Caco-2 (cell line): ENCODE data around the gene ARAP3. TPM values are rescaled to one million over a fixed set of nuclear protein-coding genes. Genes with fewer than 3 reads are reported as not detected.

ENCODE experiments used
- BruUV-seq: library from RNA; stranded (reverse); fragments of 400-500 nt; replicated peaks from 2 replicates; lab custom pipeline; 2021; lab: Mats Ljungman, UMichigan
- CTCF ChIA-PET: fragments of 300-600 bp; sonication (Branson Sonifier 250); formaldehyde crosslinking; loops from one replicate; lab custom pipeline; 2022; ENCODE audit warnings: antibody characterized with exemption; lab: Charles Lee
- POLR2A ChIA-PET: fragments of 300-600 bp; sonication (Branson Sonifier 250); formaldehyde crosslinking; loops from one replicate; lab custom pipeline; 2022; ENCODE audit warnings: antibody characterized with exemption; lab: Charles Lee
- DNase-seq, 2 experiments: peaks; one replicate each; pipeline versions ENCODE4 v3.0.0 to v3.0.0-alpha.2; 2020 to 2022
- H3K27me3 ChIP-seq: replicated peaks from 2 replicates; pipeline ENCODE4 v1.6.0; 2011; ENCODE audit warnings: low read length; ENCODE audit not compliant: control insufficient read depth, insufficient read depth
- H3K36me3 ChIP-seq: 2 replicates; pipeline ENCODE4 v1.5.1; 2011; ENCODE audit warnings: low read length; ENCODE audit not compliant: control insufficient read depth, insufficient read depth
- H3K4me1 ChIP-seq: fragments of 250-450 bp; sonication (Bioruptor Pico); 2 replicates; pipeline ENCODE4 v1.5.1; 2020; ENCODE audit warnings: mild to moderate bottlenecking
- H3K4me3 ChIP-seq: 2 replicates; pipeline ENCODE4 v1.5.1; 2011; ENCODE audit warnings: low read depth, mild to moderate bottlenecking, control low read depth, low read length
- H3K9me3 ChIP-seq: fragments of 250-450 bp; sonication (Bioruptor Pico); 2 replicates; pipeline ENCODE4 v1.5.1; 2020; ENCODE audit warnings: mild to moderate bottlenecking, moderate library complexity
- H3K27ac Mint-ChIP-seq: one replicate; pipeline ENCODE4 v1.8.0; 2022; ENCODE audit warnings: mixed read lengths; ENCODE audit not compliant: unreplicated experiment
- H3K27me3 Mint-ChIP-seq: one replicate; pipeline ENCODE4 v1.8.0; 2022; ENCODE audit warnings: mixed read lengths; ENCODE audit not compliant: insufficient read depth, unreplicated experiment
- H3K36me3 Mint-ChIP-seq: one replicate; pipeline ENCODE4 v1.8.0; 2022; ENCODE audit warnings: mild to moderate bottlenecking, mixed read lengths; ENCODE audit not compliant: insufficient read depth, unreplicated experiment
- H3K4me1 Mint-ChIP-seq: one replicate; pipeline ENCODE4 v1.8.0; 2022; ENCODE audit warnings: low read depth, mixed read lengths; ENCODE audit not compliant: unreplicated experiment
- H3K4me3 Mint-ChIP-seq: one replicate; pipeline ENCODE4 v1.8.0; 2022; ENCODE audit warnings: mild to moderate bottlenecking, moderate library complexity, mixed read lengths; ENCODE audit not compliant: unreplicated experiment
- H3K9me3 Mint-ChIP-seq: one replicate; pipeline ENCODE4 v1.8.0; 2022; ENCODE audit warnings: mixed read lengths; ENCODE audit not compliant: unreplicated experiment
- CTCF ChIP-seq, 2 experiments: fragments of 200-600 bp in 1 of 2; IDR thresholded peaks; 1 replicate in 1 of 2; 2 replicates in 1 of 2; pipeline versions ENCODE4 v1.5.1 to v1.8.0; 2011 to 2022; ENCODE audit warnings: antibody characterized with exemption in 1 of 2, control low read depth in 1 of 2, inconsistent platforms in 1 of 2, low read depth in 1 of 2, low read length in 1 of 2, mild to moderate bottlenecking in 1 of 2, moderate library complexity in 1 of 2; ENCODE audit not compliant: insufficient read depth in 1 of 2, severe bottlenecking in 1 of 2, unreplicated experiment in 1 of 2
- intact Hi-C: fragments of 100-400 bp; cut with micrococcal nuclease; formaldehyde crosslinking; loops from one replicate; pipeline ENCODE4 v1.10.0; 2022; ENCODE audit not compliant: unreplicated experiment
- total RNA-seq: library from RNA; stranded (reverse); gene quantifications from 2 replicates; pipeline ENCODE4 v1.2.3, GENCODE V29; 2022

The ARAP3 gene
- total RNA-seq, 1 experiment from 2014 or later, result 6.3 TPM

- H3K4me3 Mint-ChIP-seq, result no peak overlapping the region
- CTCF ChIA-PET, result interaction anchor here (1.5 kb wide), 1 partner anchor 110 kb away, joined by 5 read pairs; no protein-coding TSS in a partner anchor
These were observed 22.8 kb upstream of the ARAP3 start for GRCh38 chr5:141704782-141705297.

GRCh38 chr5:141703133-141703561 is 21.1 kb upstream of the ARAP3 start:
- no peak overlapping the region for H3K27ac Mint-ChIP-seq
- no TSS peak for BruUV-seq
- H3K9me3 Mint-ChIP-seq, result no peaks in the 10 kb centered on the region
- intact Hi-C loops, result loop anchor here (5.0 kb wide), 1 partner anchor 34 kb away; no protein-coding TSS in a partner anchor
- Histone ChIP-seq H3K4me1 (peaks cover 15% of the 10 kb centered on the region), H3K9me3 (no peaks in the 10 kb centered on the region), H3K36me3 (no peaks in the 10 kb centered on the region), H3K4me3 (no peak overlapping the region), H3K27me3 (peaks cover 1% of the 10 kb centered on the region; the same call in 1 of the 2 replicates)
- no peaks in the 10 kb centered on the region for H3K36me3 Mint-ChIP-seq
- no peak for TF ChIP-seq CTCF (IDR thresholded peaks at IDR 0.05; ENCODE audit: insufficient read depth in 1 of 2, low read depth in 1 of 2, low read length in 1 of 2, severe bottlenecking in 1 of 2, unreplicated experiment in 1 of 2)
- no peak overlapping the region for H3K4me3 Mint-ChIP-seq
- ChIA-PET CTCF (interaction anchor here (0.7 to 1.0 kb wide), 5 partner anchors 11 to 178 kb away, joined by 3 to 6 read pairs (median 3); no protein-coding TSS in a partner anchor), POLR2A (no interaction called here)
- no peaks in the 10 kb centered on the region for H3K4me1 Mint-ChIP-seq
- no peak for DNase-seq
- peaks cover 20% of the 10 kb centered on the region for H3K27me3 Mint-ChIP-seq

More at GRCh38 chr5:141704782-141705297, 22.8 kb upstream of the ARAP3 start:
- Mint-ChIP-seq H3K4me1 (no peaks in the 10 kb centered on the region), H3K9me3 (no peaks in the 10 kb centered on the region), H3K27me3 (peaks cover 7% of the 10 kb centered on the region), H3K36me3 (no peaks in the 10 kb centered on the region), H3K27ac (no peak overlapping the region)
- no peak for DNase-seq
- Histone ChIP-seq H3K4me1 (peaks cover 15% of the 10 kb centered on the region), H3K9me3 (no peaks in the 10 kb centered on the region), H3K36me3 (no peaks in the 10 kb centered on the region), H3K4me3 (no peak overlapping the region), H3K27me3 (peaks cover 1% of the 10 kb centered on the region; the same call in 1 of the 2 replicates)
- POLR2A ChIA-PET, result no interaction called here
- intact Hi-C loops, result loop anchor here (1.0 to 5.0 kb wide), 2 partner anchors 9 to 32 kb away; no protein-coding TSS in a partner anchor
- BruUV-seq, result no TSS peak
- TF ChIP-seq CTCF (IDR thresholded peaks at IDR 0.05; ENCODE audit: insufficient read depth in 1 of 2, low read depth in 1 of 2, low read length in 1 of 2, severe bottlenecking in 1 of 2, unreplicated experiment in 1 of 2), result no peak

GRCh38 chr5:141701360-141702119 is 19.5 kb upstream of the ARAP3 start:
- POLR2A ChIA-PET, result no interaction called here
- intact Hi-C loops, result loop anchor here (1.0 to 5.0 kb wide), 3 partner anchors 36 to 178 kb away; no protein-coding TSS in a partner anchor
- H3K36me3 ChIP-seq, result no peaks in the 10 kb centered on the region
- no peaks in the 10 kb centered on the region for H3K4me1 Mint-ChIP-seq
- H3K36me3 Mint-ChIP-seq, result no peaks in the 10 kb centered on the region
- DNase-seq, result no peak
- H3K4me1 ChIP-seq, result peaks cover 15% of the 10 kb centered on the region
- no peak overlapping the region for H3K4me3 ChIP-seq
- H3K27me3 ChIP-seq, result peaks cover 1% of the 10 kb centered on the region; the same call in 1 of the 2 replicates
- no peak overlapping the region for H3K27ac Mint-ChIP-seq
- CTCF ChIA-PET, result interaction anchor here (1.1 to 1.3 kb wide), 3 partner anchors 9 to 113 kb away, joined by 3 read pairs; no protein-coding TSS in a partner anchor
- TF ChIP-seq CTCF (IDR thresholded peaks at IDR 0.05; ENCODE audit: insufficient read depth in 1 of 2, low read depth in 1 of 2, low read length in 1 of 2, severe bottlenecking in 1 of 2, unreplicated experiment in 1 of 2), result no peak
- no peaks in the 10 kb centered on the region for H3K9me3 Mint-ChIP-seq
- peaks cover 25% of the 10 kb centered on the region for H3K27me3 Mint-ChIP-seq
- BruUV-seq, result no TSS peak
- H3K9me3 ChIP-seq, result no peaks in the 10 kb centered on the region
- H3K4me3 Mint-ChIP-seq, result no peak overlapping the region
